HepG2 (cell line): ENCODE data around the gene RNF11. TPM values are rescaled to one million over a fixed set of nuclear protein-coding genes. Genes with fewer than 3 reads are reported as not detected.

Source experiments
- ATAC-seq: fragments of 200-7000 bp; cut with Tn5 transposase; 3 replicates; pipeline ENCODE4 v1.9.1; 2020; ENCODE audit warnings: mild to moderate bottlenecking, moderate library complexity
- BruUV-seq: library from RNA; stranded (reverse); fragments of 400-500 nt; replicated peaks from 2 replicates; lab custom pipeline; 2021; lab: Mats Ljungman, UMichigan
- CTCF ChIA-PET: fragments of 300-600 bp; formaldehyde crosslinking; extraction: SDS; loops from one replicate; lab custom pipeline; 2021; ENCODE audit warnings: low total read pairs, inconsistent platforms, low intra/inter-chr PET ratio; lab: Yijun Ruan, JAX
- POLR2A ChIA-PET: fragments of 350-600 bp; sonication (Branson Sonifier 250); formaldehyde crosslinking; loops from one replicate; lab custom pipeline; 2020; ENCODE audit warnings: antibody characterized with exemption, inconsistent platforms; lab: Yijun Ruan, JAX
- DNase-seq: peaks from one replicate; pipeline ENCODE4 v3.0.0-alpha.2; 2015; ENCODE audit warnings: low spot score
- FAIRE-seq: peaks from 3 replicates; lab custom pipeline; 2011; peaks lifted over from hg19 to GRCh38; lab: Jason Lieb, UNC
- H2AFZ ChIP-seq: one replicate; pipeline ENCODE4 v1.6.1; 2011; ENCODE audit warnings: low read length, inconsistent platforms
- H3K27ac ChIP-seq: fragments of 300-600 bp; 3 replicates; pipeline ENCODE4 v1.8.0; 2011; ENCODE audit warnings: mixed run types, mild to moderate bottlenecking, mixed read lengths, low read length, inconsistent platforms; ENCODE audit not compliant: insufficient read depth; ENCODE audit errors: extremely low read length
- H3K27me3 ChIP-seq, 2 experiments: fragments of 200-600 bp in 1 of 2; 2 replicates in 1 of 2; 3 replicates in 1 of 2; pipeline versions ENCODE4 v1.6.0 to v1.8.0; 2011; ENCODE audit warnings: low read length in 2 of 2, mild to moderate bottlenecking in 2 of 2, moderate library complexity in 2 of 2, inconsistent platforms in 1 of 2; ENCODE audit not compliant: insufficient read depth in 2 of 2, control insufficient read depth in 1 of 2
- H3K36me3 ChIP-seq, 2 experiments: fragments of 200-600 bp in 1 of 2; replicated peaks in 1 of 2; 2 replicates in 1 of 2; 3 replicates in 1 of 2; pipeline versions ENCODE4 v1.5.1 to v1.8.0; 2011; ENCODE audit warnings: low read length in 2 of 2, inconsistent platforms in 1 of 2; ENCODE audit not compliant: insufficient read depth in 2 of 2, control insufficient read depth in 1 of 2
- H3K4me1 ChIP-seq: 2 replicates; pipeline ENCODE4 v1.5.1; 2012; ENCODE audit warnings: low read length, inconsistent platforms; ENCODE audit not compliant: insufficient read depth
- H3K4me2 ChIP-seq: 2 replicates; pipeline ENCODE4 v1.6.0; 2011; ENCODE audit warnings: low read depth, low read length, inconsistent platforms
- H3K4me3 ChIP-seq, 3 experiments: fragments of 200-600 bp in 1 of 3; sonication (generic), shearing (Covaris generic) in 1 of 3; replicated peaks in 1 of 3; 2 replicates each; pipeline ENCODE4 v1.5.1; 2011 to 2016; ENCODE audit warnings: low read length in 3 of 3, inconsistent platforms in 2 of 3, low read depth in 2 of 3, mild to moderate bottlenecking in 2 of 3, control low read depth in 1 of 3, mixed read lengths in 1 of 3; ENCODE audit not compliant: insufficient read depth in 1 of 3
- H3K79me2 ChIP-seq: one replicate; pipeline ENCODE4 v1.6.1; 2011; ENCODE audit warnings: low read length, inconsistent platforms; ENCODE audit not compliant: insufficient read depth
- H3K9ac ChIP-seq: 2 replicates; pipeline ENCODE4 v1.6.0; 2011; ENCODE audit warnings: mild to moderate bottlenecking, low read depth, low read length, inconsistent platforms; ENCODE audit not compliant: insufficient read depth
- H3K9me3 ChIP-seq: 2 replicates; pipeline ENCODE4 v1.5.1; 2012; ENCODE audit warnings: mild to moderate bottlenecking, low read length
- H4K20me1 ChIP-seq: 2 replicates; pipeline ENCODE4 v1.6.0; 2011; ENCODE audit warnings: inconsistent platforms, mild to moderate bottlenecking, low read length, moderate library complexity; ENCODE audit not compliant: insufficient read depth
- GTF2F1 ChIP-seq: fragments of 150-350 bp; IDR thresholded peaks from 2 replicates; pipeline ENCODE4 v1.6.1; 2014; ENCODE audit warnings: low read length
- HES4 ChIP-seq: sonication (generic); formaldehyde crosslinking; IDR thresholded peaks from 2 replicates; pipeline ENCODE4 v1.9.0; 2021; ENCODE audit warnings: mild to moderate bottlenecking, missing genetic modification reagents, borderline replicate concordance
- MXI1 ChIP-seq: IDR thresholded peaks from 3 replicates; pipeline ENCODE4 v1.6.1; 2012; ENCODE audit warnings: low read depth, low read length, inconsistent platforms, borderline replicate concordance
- REST ChIP-seq, 2 experiments: IDR thresholded peaks; 2 replicates each; pipeline ENCODE4 v1.6.1; 2011 to 2012; ENCODE audit warnings: low read length in 2 of 2, borderline replicate concordance in 1 of 2, low read depth in 1 of 2, mild to moderate bottlenecking in 1 of 2, moderate library complexity in 1 of 2
- SRF ChIP-seq: IDR thresholded peaks from 2 replicates; pipeline ENCODE4 v1.6.1; 2011; ENCODE audit warnings: mild to moderate bottlenecking, low read depth, low read length, moderate library complexity
- TCF7L2 ChIP-seq: IDR thresholded peaks from 2 replicates; pipeline ENCODE4 v1.6.1; 2011; ENCODE audit warnings: mild to moderate bottlenecking, low read depth, low read length, moderate library complexity
- XRCC5 ChIP-seq: fragments of 200-400 bp; formaldehyde crosslinking; optimal IDR thresholded peaks from 2 replicates; pipeline ENCODE3; 2017; ENCODE audit warnings: mild to moderate bottlenecking, low read length
- ZNF691 ChIP-seq: sonication (generic); formaldehyde crosslinking; IDR thresholded peaks from 2 replicates; pipeline ENCODE4 v1.4.0; 2020; ENCODE audit warnings: missing genetic modification reagents, low read depth, mild to moderate bottlenecking, borderline replicate concordance
- WGBS: methylation state at CpG from one replicate; pipeline ENCODE4 v1.1.6; 2017; ENCODE audit warnings: low lambda C conversion rate; 5-methylcytosine and 5-hydroxymethylcytosine counted together
- in situ Hi-C: cut with HindIII; loops from 2 replicates; pipeline ENCODE4 v1.10.0; 2017; ENCODE audit warnings: low pct_unique_long_range_greater_than_20kb; ENCODE audit not compliant: extremely low pct_ligation_motif_present
- intact Hi-C: fragments of 100-400 bp; cut with micrococcal nuclease; formaldehyde crosslinking; loops from one replicate; pipeline ENCODE4 v1.10.0; 2022; ENCODE audit not compliant: unreplicated experiment
- polyA plus RNA-seq, 8 experiments: library from polyadenylated mRNA; depleted of rRNA in 3 of 8; stranded (reverse) in 7 of 8; unstranded in 1 of 8; fragments of >200 nt; fragmentation: Illumina TruSeq in 4 of 8; extraction: Trizol in 4 of 8; gene quantifications; 2 replicates each; pipeline versions ENCODE4 v1.2.1 to v1.2.3, GENCODE V29; 2011 to 2016; ENCODE audit warnings: low read depth in 4 of 8, missing spikeins in 1 of 8, mixed read lengths in 1 of 8; ENCODE audit not compliant: insufficient read depth in 1 of 8
- total RNA-seq, 5 experiments: library from RNA; depleted of rRNA; stranded (reverse); fragments of >200 nt; fragmentation: Illumina TruSeq; extraction: Trizol; gene quantifications; 2 replicates each; pipeline ENCODE4 v1.2.3, GENCODE V29; 2016; ENCODE audit warnings: low read depth in 1 of 5
- TF ChIP-seq, protein P1 (sequence below): sonication (generic); formaldehyde crosslinking; IDR thresholded peaks from 2 replicates; pipeline ENCODE4 v1.4.0; 2020; ENCODE audit warnings: mild to moderate bottlenecking, missing genetic modification reagents, borderline replicate concordance
- TF ChIP-seq, protein P2 (sequence below): sonication (generic); formaldehyde crosslinking; IDR thresholded peaks from 2 replicates; pipeline ENCODE4 v1.8.0; 2022; ENCODE audit warnings: mild to moderate bottlenecking, missing genetic modification reagents, borderline replicate concordance

Gene RNF11
- total and polyA plus RNA-seq, 2 of the 13 experiments (the other 11 are each of a cell fraction or from before 2014, with no cell fraction given) = 41.2 to 48.8 TPM

DNA sequence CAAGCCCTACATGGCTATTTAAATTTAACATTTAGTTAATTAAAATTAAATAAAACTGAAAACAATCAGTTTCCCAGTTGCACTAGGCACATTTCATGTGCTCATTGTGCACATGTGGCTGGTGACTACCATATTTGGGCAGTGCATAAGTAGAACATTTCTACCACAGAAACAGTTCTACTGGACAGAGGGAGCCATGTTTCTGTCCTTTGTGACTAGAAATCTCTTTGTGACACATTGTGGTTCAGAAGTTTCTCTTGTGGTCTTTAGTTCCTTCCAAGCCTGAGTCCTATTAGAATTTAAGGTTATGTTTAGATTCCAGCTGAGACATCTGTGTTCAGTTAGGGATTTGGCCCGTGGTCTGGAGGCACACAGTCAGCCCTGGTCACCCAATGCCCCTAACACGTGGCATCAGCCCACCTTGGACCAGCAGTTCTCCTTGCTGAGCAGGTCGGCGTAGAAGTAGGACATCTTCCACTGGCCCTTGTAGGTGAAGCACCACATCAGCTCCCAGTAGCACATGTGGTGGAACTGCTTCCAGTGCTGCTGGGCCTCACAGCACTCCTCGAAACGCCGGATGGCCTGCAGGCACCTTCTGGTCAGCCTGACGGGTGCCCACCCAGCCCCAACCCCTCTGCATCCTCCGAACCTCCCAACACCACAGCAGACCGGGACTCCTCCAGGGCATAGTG, 65.2 kb downstream of the RNF11 start:
- FAIRE-seq (no peak), DNase-seq (no peak), ATAC-seq (no peak)
- TF ChIP-seq HES4 (no peak), SRF (peak; percentile 37; the same call in 1 of the 2 replicates)
- Histone ChIP-seq H3K4me2 (no peak overlapping the region), H3K79me2 (no peaks in the 10 kb centered on the region), H3K36me3 (no peaks in the 10 kb centered on the region), H3K27me3 (no peaks in the 10 kb centered on the region; a peak in 2 of 5 replicates), H3K9me3 (no peaks in the 10 kb centered on the region), H3K9ac (no peak overlapping the region), H3K4me1 (peaks cover 46% of the 10 kb centered on the region), H4K20me1 (no peaks in the 10 kb centered on the region), H3K4me3 (no peak overlapping the region), H3K27ac (no peak overlapping the region), H2AFZ (no peak overlapping the region)
- intact Hi-C loops (no loop called here), in situ Hi-C loops (no loop called here)
- CTCF ChIA-PET = no interaction called here
- POLR2A ChIA-PET = no interaction called here
- WGBS = 66% methylated on average over 3 of the region's 10 CpGs
- BruUV-seq = no TSS peak

GRCh38 chr1:51301844-51302162, 65.7 kb downstream of the RNF11 start:
- intact Hi-C loops (no loop called here), in situ Hi-C loops (no loop called here)
- H3K4me1 ChIP-seq = peaks cover 41% of the 10 kb centered on the region
- no peak overlapping the region for H3K27ac ChIP-seq
- no peaks in the 10 kb centered on the region; a peak in 2 of 5 replicates for H3K27me3 ChIP-seq
- no peak overlapping the region for H3K4me3 ChIP-seq
- H3K9me3 ChIP-seq = no peaks in the 10 kb centered on the region
- WGBS = 41% methylated on average over 3 of the region's 3 CpGs
- H3K9ac ChIP-seq = no peak overlapping the region
- BruUV-seq = no TSS peak
- no peak overlapping the region for H2AFZ ChIP-seq
- DNase-seq = no peak
- ChIA-PET CTCF (no interaction called here), POLR2A (no interaction called here)
- H3K4me2 ChIP-seq = no peak overlapping the region
- no peak for FAIRE-seq
- H4K20me1 ChIP-seq = no peaks in the 10 kb centered on the region
- no peaks in the 10 kb centered on the region for H3K36me3 ChIP-seq
- ATAC-seq = no peak
- no peaks in the 10 kb centered on the region for H3K79me2 ChIP-seq
- TF ChIP-seq MXI1 (no peak), GTF2F1 (no peak), ZNF691 (CRISPR knock-in tag) (no peak), TCF7L2 (no peak), XRCC5 (no peak), REST (IDR thresholded peaks at IDR 0.05; ENCODE audit: borderline replicate concordance in 1 of 2, low read depth in 1 of 2, low read length in 2 of 2) (no peak)
- TF ChIP-seq, protein P1, sequence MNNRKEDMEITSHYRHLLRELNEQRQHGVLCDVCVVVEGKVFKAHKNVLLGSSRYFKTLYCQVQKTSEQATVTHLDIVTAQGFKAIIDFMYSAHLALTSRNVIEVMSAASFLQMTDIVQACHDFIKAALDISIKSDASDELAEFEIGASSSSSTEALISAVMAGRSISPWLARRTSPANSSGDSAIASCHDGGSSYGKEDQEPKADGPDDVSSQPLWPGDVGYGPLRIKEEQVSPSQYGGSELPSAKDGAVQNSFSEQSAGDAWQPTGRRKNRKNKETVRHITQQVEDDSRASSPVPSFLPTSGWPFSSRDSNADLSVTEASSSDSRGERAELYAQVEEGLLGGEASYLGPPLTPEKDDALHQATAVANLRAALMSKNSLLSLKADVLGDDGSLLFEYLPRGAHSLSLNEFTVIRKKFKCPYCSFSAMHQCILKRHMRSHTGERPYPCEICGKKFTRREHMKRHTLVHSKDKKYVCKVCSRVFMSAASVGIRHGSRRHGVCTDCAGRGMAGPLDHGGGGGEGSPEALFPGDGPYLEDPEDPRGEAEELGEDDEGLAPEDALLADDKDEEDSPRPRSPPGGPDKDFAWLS = no peak
- TF ChIP-seq, protein P2, sequence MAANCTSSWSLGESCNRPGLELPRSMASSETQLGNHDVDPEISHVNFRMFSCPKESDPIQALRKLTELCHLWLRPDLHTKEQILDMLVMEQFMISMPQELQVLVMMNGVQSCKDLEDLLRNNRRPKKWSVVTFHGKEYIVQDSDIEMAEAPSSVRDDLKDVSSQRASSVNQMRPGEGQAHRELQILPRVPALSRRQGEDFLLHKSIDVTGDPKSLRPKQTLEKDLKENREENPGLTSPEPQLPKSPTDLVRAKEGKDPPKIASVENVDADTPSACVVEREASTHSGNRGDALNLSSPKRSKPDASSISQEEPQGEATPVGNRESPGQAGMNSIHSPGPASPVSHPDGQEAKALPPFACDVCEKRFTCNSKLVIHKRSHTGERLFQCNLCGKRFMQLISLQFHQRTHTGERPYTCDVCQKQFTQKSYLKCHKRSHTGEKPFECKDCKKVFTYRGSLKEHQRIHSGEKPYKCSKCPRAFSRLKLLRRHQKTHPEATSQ (CRISPR knock-in tag) = no peak
